Measurements from ENCODE around the gene RAB6B.

The RAB6B gene

GRCh38 chr3:133833880-133834620, 61.6 kb downstream of the RAB6B start:
- no peak for DNase-seq

- no peak for DNase-seq
Measured at GRCh38 chr3:133833267-133833666, 62.4 kb downstream of the RAB6B start.

DNA sequence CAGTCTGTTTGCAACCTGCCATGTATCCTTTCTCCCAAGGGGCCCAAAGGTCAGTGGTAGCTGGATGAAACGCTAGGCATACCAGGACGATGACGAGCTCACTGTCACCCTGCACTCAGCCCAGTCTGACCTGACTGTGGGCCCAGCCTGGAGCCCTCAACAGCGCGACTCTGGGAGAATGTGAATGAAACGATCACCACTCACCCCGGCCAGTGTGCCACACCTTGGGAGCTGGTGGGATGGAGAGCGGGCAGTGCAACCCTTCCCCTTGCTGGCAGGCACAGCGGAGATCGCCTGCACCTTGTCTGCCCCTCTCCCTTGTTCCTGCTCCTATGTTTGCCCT, 62.9 kb downstream of the RAB6B start:
- DNase-seq, result no peak

- no peak for DNase-seq
Measured at GRCh38 chr3:133831966-133832801, 63.5 kb downstream of the RAB6B start.

DNA sequence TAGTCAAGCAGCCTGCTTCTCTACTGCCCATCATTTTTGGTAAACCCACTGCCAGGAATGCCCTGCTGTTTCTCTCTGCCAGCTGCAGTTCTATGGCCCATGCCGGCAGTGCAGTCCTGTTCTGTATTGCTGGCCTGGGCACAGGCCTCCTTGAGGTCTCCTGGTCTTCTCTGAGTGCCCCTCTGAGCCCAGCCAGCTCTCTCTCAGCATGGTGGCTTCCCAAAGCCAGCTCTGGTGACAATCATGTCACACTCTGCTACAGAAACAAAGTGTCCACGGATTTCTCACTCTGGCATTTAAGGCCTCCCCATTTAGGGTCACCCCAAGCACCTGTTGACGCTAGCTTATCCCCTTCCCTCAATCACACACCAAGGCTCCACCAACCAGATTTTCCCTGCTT, 65.6 kb downstream of the RAB6B start:
- no peak for DNase-seq

- no peak for DNase-seq
Measured at GRCh38 chr3:133829310-133829707, 66.4 kb downstream of the RAB6B start.

DNA sequence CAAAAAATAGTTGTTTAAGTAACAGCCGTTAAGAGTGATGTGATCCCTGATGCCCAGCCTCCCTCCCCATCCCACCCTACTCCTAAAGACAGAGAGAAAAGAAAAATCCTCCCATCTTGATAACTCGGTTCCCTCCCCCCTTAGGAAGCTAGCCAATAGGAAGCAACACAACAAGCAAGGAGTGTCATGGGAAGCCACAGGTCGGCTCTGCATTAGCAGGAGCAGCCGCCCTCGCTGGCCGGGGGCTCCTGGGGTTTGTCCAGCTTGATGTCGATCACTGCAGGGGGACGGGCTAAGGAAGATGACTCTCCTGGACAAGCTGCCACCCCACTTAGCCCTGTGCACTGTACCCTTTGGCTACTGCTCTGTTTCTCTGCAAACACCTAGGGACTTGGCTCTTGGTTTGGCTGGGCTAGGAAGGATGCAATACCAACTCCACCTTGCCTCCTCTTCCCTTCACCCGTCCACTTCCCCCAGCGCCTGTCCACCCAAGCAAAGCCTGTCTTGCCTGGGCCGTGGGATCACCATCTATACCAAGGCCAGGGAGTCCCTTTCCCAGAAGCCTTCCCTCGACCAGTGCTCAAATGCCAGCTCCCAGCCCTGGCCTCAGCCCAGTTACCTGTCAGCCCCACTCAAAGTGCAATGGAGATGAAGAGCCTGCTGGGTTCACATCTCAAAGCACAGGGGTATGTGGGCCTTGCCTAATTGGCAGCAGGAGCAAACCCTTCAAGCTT, 66.9 kb downstream of the RAB6B start:
- no peak for DNase-seq

GRCh38 chr3:133827684-133828083, 68.0 kb downstream of the RAB6B start:
- no peak for DNase-seq

DNA sequence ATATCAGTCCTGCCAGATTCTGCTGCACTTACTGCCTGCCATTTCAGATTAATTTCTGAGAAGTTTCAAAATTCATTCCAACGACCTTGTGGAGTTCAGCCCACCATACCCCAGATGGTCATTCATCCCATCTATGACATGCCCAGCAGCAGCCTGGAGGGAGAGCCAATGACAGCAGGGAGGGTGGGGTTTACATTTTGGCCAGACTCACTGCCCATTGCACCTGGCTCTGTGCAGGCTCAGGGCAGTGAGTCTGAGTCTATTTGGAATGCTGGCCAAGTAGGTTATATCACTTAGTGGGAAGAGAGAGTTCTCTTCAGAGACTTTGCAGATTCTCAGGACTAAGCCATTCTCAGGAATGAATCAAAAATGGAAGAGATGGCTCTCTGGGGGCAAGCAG, 68.5 kb downstream of the RAB6B start:
- no peak for DNase-seq

DNA sequence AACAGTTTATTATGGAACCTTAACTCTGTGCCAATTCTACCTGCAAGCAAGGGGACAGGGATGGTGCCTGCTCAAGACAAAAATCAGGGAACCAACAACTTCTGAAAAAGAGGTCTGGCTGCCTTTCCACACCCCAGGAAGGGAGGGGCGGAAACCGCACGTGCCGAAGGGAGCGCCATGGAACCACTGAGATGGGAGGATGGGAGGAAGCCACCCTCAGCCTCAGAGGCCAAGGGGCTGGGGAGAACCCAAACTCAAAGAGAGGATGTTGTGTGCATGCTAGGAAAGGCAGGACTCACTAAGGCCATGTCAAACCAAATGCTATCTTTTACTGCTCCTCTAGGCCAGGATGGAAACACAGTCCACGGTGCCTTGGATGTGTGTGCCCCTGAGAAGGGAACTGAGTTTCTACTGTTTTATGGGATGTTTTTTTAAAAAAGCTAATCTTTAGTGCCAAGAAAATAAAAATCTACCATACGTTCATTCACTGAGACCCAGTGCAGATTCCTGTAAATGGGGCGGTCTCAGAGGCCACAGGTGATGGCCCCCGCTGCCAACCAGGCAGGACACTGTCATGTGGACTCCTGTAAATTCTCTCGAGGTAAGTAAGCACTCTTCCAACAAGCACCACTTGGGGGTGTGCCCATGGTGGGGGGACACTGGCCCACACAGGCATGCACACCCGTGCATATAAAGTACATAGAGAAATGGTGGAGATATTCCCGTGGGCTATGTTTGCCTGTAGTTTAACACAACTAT, 69.5 kb downstream of the RAB6B start:
- no peak for DNase-seq

GRCh38 chr3:133824961-133825485, 70.7 kb downstream of the RAB6B start:
- DNase-seq, result no peak

GRCh38 chr3:133821767-133822638, 73.7 kb downstream of the RAB6B start:
- DNase-seq, result peak; percentile 63

DNA sequence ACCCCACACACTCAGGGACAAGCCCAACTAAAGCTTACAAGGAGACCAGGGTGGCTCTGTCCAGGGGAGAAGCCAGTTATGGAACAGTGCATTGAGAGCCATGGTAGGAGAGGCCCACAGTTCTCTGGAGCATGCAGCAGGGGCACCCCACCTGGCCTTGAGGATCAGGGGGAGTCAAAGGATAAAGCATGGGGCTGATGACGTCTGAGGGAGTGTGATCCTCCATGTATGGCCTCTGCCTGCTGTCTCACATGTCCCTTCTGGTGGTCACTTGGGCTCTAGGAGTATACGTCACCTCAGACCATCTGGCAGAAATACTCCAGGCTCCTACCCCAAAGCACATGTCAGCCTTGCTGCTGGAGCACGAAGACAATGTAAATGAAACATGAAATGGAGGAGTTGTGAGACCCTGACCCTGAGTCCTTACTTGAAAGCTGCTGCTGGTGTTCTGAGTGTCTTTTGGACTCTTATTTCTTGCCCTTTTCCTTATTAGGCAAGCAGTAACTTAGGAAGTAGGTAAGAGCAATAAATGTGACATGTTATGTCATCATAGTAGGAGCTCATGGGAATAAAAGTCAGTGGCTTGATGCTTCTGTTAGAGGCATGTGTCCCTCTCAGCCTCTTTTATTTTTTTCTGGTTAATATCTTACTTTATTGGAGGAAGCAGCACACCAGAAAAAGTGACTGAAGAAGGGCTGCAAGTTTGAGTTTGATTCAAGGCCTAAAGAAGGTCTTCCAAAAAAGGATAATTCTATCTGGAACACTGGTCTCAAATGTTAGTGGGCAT, 74.6 kb downstream of the RAB6B start:
- DNase-seq, result no peak

GRCh38 chr3:133820129-133820528, 75.6 kb downstream of the RAB6B start:
- no peak for DNase-seq

- DNase-seq, result no peak
Measured at GRCh38 chr3:133815386-133815785, 80.3 kb downstream of the RAB6B start.

- no peak for DNase-seq
Measured at GRCh38 chr3:133812872-133813271, 82.8 kb downstream of the RAB6B start.

DNA sequence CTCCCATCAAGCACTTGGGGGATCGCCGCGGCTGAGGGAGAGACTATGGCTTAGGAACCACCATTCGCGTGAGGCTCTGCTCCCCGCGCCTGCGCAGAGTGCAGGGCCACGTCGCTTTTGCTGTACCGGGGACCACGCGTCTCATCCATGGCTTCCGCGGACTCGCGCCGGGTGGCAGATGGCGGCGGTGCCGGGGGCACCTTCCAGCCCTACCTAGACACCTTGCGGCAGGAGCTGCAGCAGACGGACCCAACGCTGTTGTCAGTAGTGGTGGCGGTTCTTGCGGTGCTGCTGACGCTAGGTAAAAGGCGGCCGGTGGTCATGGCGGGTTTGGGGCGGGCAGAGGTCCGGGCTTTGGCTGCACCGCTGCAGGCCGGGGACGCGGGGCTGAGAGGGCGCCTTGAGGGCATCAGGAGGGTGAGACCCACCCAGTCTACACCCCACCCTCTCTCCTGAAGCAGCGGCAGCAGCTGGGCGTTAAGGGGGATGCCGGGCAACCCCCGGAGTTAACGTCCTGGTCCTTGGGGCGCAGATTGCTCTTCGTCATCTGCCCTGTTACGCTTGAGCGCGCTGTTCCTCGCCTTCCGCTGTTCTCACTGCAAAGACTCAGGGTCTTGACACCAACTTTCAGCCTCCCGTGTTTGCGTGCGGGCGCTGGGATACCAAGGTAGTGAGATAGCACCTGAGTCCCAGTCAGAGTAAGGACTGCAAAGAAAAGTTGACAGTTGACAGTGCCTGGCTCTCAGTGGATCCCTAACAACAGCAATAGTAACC, 89.8 kb downstream of the RAB6B start, which contains the start of gene SRPRB:
TSS of gene SRPRB (plus strand) at position 114 of the 774 bp plus-strand sequence. CDS start at position 148, 34 bp downstream.
- peak; percentile 65 for DNase-seq

GRCh38 chr3:133805384-133805701, 90.3 kb downstream of the RAB6B start:
- no peak for DNase-seq

GRCh38 chr3:133804896-133805295, 90.8 kb downstream of the RAB6B start:
- DNase-seq, result no peak

GRCh38 chr3:133803469-133803868, 92.2 kb downstream of the RAB6B start:
- no peak for DNase-seq

Measured in NCI-H2029 treated with DMSO at 0.1 percent for 48 hours (cell line).